Activated CD4-positive, alpha-beta T cell treated with anti-CD3 and anti-CD28 coated beads, Interleukin-2, amount 50 U/mL, for 1 hour (primary cell): ENCODE results near the gene PHF21A.
"Not testable (repeated sequence)": the region's sequence is repeated elsewhere in the genome, so short reads cannot be mapped to it uniquely, and the experiment has no call there.

Experiments
- DNase-seq: peaks from one replicate; pipeline ENCODE4 v3.0.0-alpha.2; 2020

Gene PHF21A

DNA sequence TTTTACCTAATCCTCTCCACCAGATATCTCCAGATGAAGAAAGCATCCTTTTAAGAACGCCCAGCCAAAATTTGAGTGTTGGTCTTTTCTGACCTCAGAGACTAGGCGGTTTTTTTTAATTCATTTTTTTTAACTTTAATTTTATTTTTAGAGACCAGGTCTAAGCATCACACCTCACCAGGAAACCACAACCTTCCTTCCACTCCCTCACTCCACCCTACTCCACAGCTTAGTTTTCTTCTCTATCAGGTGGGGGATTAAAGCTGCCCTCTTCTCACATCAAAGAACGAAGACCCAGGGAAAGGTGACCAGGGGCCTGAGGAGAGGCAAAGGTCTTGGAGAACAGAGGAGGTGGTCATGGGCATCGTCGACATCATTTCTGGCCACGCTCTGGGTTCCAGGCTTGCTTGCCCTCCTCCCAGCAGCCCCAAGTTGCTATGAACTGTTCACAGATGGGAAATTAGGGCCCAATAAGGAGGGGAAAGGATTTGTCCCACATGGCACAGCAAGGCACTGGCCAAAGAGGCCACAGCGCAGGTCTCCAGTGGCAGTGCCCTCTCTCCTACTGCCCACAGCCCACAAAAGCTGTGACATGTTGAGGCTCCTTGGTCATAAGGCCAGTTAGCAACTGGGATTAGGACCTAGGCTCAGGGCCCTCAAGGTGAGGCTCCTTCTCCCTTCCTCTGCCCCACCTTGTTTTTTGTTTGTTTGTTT is 202.1 kb downstream of the PHF21A start:
- no peak for DNase-seq

DNA sequence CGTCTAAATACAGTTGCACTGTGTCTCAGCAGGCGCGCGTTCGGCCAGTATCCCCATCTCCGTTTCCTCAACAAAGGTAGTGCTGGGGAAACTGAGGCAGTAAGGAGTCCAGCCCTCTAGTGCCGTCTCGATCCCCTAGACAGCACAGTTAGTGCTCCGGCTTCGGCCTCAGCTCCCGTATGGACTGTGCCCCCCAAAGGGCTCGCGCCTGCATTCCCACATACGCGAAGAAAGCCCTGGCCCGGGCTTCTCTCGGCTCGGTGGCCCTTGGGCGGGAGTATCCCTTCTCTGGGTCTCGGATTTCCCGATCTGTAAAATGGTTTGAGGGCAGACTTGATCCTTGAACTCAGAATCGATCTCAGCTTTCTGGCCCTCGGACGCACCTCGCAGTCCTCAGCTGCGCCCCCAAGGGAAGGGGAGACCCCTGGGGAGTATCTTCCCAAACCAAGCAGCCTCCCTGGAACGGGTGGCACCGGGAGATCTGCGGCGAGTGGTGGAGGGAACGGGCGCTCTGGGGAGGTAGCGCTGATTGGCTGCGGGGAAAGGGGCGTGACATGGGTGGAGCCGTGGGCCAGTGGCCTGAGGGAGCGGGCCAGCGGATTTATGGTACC is 202.8 kb downstream of the PHF21A start:
- peak; percentile 42 for DNase-seq

DNA sequence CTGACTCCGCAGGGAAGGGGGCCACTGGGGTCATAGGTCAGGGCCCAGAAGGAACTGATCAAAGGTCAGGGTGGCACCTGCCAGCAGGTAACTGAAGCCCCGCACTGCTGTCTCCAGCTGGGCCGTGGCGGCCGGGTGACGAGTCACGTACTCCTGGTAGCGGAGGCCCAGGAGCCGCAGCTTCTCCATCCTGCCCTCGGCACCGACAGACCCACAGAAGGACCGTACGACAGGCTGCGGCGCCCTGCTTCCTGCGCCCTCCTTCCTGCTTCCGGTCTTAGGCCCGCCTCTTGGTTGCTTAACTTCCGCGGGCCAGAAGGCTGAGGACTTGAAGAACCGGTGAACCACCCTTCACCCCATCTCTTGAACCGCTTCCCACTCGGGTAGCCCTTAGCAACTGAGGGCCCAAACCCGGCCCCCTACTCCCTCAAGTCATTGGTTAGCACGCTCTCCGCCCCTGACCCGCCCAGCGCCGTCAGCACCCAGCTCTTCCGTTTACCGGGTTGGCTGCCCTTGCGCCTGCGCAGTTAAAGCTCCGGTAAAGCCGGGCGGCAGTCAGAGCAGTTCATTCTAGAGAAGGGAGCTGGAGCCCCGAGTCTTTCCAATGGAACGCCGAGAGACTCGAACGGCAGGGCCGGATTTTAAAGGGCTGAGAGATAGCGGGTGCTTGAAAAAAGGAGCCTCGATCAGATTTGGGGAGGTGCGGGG is 203.5 kb downstream of the PHF21A start, which contains the start of gene PEX16:
Gene PEX16 (minus strand): TSS at position 255 of the 708 bp plus-strand sequence. CDS start 66 bp downstream, at position 189.
- DNase-seq, result peak; percentile 92

DNA sequence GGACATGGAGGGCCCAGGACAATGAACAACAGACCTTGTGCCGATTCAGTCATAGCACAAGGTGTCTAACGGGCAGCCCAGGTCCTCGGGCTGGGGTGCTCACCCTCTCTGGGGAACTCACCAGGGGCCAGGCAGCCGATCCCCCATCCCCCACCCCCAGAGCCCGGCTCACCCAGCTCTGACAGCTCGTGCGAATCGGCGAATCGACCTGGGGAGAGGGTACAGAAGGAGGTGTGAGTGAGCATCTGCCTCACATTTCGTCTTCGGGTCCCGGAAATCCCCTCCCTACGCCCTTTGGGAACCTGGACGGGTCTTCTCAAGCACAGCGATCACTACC is 204.0 kb downstream of the PHF21A start:
- no peak for DNase-seq

DNA sequence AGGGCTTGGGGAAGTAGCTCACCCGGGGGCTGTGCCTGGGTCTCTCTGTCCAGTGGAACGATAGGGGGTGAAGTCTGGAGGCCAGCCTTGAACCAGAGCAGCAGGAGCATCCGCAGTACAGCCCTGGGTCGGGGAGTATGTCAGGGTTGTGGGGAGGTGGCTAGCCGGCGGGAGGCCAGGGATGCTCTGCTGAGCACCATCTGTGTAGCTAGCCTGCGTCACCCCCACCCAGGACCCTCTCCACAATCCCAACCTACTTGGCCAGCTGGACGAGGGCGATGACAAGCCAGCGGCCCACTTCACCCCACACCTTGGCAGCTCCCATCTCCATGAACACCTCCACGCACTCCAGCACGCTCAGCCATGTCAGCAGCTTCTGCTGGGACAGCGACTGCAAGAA is 205.8 kb downstream of the PHF21A start:
- DNase-seq, result no peak

DNA sequence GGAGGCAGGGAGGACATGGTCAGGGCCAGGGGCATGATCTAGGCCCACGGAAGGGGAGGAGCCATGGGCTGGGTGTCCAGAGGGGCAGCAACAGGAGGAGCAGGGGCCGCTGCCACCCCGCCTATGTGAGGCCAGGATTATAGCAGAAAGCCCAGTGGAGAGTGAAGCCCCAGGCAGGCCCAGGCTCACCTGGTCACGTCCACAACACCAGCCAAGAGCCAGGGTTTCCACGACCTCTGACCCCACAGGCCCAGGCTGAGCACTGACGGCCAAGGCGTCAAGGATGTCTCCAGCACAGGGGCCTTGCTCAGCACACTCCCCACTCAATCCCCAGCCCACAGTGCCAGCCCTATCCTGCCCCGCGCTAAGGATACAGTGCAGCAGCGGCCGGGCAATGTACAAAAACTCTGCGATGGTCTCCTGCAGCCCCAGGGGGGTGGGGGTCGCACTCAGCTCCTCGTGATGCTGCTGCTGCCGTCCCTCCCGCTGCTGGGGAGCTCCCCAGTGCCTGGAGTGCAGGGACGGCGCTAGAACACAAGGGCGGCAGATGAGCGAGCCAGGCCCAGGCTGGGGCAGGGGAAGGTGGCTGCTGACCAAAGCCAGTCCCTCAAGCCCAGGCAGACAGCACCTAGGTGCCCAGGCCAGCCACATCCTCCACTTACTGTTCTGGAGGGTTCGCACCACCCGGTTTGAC is 207.2 kb downstream of the PHF21A start:
- DNase-seq, result no peak

DNA sequence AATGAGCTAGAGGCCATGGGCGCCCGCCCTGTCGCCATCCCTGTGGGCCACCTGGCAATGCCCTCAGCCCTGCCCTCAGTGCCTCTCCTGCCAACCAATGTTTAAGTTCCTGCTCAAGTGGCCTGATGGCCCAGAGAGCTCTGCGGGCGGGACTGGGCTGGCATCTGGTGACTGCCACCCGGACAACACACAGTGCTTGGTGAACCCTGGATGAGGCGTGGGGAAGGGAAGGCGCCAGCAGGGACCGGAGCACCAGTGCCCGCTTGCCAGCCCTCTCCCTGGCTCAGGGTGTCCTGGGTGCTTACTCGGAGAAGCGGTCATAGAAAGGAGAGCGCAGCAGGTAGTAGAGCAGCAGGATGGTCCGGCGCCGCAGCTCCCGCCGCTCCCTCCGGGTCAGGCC is 207.7 kb downstream of the PHF21A start:
- no peak for DNase-seq

DNA sequence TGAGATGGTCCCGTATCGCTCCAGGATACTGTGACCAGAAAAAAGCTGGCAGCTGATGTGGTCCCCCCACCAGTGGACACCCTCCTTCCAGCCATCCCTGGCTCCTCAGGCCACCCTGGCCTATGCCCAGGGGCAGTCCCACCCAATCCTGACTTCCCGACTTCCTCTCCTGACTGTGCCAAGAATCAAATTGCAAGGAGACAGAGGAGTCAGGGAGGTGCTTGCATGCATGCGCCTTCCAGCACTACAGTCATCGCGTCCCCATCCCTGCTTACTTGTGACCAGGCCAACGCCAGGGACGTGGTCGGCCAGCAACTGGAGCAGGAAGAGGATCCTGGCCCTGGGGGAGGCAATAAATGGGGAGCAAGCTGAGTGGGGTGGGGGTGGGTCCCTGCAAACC is 210.6 kb downstream of the PHF21A start:
- no peak for DNase-seq

DNA sequence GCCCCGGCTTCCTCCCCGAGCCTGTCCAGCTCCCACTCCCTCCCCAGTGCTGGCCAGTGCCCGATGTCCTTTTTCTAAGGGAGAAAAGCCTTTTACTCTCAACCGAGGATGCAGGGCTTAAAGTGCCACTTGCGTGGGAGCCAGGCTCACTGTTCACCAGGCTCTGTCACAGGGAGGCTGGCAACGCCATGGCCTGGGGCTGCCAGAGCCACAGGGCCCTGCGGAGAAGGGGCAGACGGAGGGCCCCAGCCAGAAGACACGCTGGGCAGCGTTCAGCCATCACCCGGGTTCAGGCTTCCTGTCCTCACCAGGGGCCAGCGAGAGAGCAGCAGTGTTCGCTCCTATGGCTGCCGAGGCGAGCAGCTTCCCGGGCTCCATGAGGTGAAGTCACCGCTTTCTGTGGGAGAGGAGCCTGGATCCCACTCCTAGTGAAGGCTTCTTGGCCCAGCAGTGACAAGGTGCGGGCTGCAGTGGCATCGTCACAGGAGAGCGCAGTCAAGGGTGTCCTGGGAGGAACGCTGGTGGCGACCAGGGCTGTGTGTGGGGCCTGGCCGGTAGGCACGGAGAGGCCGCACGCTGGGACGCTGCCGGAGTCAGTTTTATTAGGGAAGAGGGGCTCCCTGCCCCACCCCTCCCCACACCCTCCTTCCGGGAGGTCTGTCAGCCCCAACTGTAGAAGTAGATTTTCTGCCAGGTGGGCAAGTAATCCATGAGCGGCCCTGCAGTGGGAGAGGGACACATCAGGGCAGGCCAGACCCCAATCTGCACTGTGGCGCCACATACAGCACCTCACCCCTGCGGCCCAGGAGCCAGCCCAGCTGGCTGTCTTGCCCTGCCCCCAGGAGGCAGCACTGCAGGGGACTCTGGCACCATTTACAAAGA is 211.4 kb downstream of the PHF21A start:
- no peak for DNase-seq

DNA sequence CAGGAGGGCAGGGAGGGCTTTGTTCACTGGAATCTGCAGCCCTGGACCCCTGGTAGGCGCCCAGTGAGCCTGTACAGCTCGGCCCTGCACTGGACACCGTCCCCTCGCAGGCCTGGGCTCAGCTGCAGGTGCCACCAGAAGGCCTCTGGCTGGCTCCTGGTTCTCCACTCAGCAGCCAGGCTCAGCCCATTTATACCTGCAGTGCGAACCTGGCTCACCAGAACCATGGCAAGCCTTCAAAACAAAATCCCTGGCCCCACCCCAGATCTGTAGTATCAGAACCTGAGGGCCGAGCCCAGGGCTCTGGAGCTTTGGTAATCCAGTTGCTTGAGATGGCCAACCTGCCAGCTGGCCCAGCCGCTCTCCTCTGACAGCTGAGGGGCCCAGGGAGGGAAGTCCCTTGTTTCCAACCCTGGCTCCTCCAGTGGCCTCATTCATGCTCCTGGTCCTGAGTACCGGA is 213.3 kb downstream of the PHF21A start:
- no peak for DNase-seq

DNA sequence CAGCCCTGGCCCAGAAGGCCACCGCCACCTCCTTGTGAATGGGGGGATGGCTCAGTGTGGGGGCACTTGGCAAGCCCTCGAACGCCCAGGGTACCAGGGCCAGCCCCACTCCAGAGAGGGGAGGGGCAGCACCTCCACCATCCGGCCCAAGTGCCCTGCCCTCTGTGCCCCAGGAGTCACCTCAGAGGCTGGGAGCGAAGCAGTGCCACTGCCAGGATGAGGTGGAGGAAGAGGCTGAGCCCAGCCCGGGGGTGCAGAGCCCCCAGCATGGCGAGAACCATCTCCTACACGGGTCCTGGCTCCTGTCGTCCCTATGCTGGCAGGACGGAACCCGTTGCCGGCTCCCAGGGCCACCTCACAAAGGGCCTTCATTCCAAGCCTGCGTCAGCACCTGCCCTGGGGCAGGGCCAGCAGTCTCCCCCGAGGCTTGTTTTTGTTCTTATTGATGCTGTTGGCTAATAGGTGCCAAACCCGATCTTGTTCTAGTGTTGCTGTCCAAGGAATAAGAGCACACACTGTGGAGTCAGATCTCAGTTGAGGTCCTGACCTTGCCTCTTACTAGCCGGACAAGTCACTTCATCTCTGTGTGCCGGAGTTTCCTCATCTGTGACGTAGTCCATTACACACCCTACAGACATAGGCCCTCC is 214.2 kb downstream of the PHF21A start, which contains the start of gene FREY1:
Gene FREY1 (minus strand): TSS at position 307 of the 647 bp plus-strand sequence. CDS start 26 bp downstream, at position 281.
- DNase-seq, result no peak

DNA sequence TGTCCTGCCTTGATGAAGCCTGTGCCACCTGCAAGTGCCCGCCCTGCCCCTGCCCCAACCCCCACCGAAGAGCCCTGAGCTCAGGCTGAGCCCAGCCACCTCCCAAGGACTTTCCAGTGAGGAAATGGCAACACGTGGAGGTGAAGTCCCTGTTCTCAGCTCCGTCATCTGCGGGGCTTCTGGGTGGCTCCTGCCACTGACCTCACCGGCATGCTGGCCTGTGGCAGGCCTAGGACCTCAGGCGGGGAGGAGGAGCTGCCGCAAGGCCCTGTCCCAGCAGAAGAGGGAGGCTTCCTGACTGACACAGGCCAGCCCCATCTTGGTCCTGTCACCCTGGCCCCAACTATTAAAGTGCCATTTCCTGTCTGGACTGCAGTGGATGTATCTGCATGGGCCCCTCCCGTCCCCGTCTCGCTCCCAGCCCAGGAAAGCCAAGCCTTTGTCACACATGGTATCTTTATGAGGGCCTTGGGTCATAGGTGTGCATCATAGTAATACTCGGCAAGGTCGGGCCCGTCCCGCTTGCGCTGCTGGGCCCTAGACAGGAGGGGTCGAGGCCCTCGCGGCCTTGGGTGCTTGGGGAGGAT is 215.1 kb downstream of the PHF21A start:
- no peak for DNase-seq

DNA sequence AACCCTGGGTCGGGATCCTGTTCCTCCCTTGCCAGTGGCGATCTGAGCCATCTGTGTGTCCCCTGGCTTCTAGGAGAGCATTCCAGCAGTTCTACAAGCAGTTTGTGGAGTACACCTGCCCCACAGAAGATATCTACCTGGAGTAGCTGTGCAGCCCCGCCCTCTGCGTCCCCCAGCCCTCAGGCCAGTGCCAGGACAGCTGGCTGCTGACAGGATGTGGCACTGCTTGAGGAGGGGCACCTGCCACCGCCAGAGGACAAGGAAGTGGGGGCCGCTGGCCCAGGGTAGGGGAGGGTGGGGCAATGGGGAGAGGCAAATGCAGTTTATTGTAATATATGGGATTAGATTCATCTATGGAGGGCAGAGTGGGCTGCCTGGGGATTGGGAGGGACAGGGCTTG is 215.7 kb downstream of the PHF21A start:
- DNase-seq, result not testable (repeated sequence)

DNA sequence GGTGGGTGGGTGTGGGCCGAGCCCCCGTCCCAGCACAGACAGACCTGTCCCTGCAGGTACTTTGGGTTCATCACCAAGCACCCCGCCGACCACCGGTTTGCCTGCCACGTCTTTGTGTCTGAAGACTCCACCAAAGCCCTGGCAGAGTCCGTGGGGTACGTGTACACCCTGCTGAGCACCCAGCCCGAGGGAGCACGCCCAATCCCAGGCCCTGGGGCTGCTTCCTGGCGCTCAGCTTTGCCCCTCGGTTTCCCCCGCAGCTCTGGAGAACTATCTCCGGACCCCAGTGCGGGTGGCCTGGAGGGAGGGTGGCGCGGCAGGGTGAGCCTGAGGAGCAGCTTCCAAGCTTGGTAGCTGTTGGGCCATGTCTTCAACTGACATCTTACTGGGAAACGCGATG is 216.2 kb downstream of the PHF21A start:
- DNase-seq, result no peak

DNA sequence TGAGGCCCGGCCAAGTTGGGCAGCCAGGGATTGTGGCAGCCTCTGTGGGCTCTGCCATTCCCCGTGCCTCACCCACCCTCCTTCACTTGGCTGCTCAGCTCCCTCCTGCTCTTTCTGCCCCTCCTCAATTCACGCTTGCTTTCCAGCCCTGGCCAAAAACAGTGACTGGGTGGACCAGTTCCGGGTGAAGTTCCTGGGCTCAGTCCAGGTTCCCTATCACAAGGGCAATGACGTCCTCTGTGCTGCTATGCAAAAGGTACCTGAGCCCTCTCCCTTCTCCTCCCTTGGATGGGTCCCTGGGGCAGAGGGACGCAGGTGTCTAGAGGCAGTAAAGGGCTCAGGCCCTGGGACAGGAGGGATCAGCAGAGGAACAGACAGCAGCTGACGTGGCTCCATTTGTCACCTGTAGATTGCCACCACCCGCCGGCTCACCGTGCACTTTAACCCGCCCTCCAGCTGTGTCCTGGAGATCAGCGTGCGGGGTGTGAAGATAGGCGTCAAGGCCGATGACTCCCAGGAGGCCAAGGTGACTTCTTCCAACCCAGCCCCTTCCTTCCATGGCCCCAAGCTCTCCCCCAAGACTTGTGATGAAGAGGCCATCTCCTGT is 216.8 kb downstream of the PHF21A start:
- no peak for DNase-seq

DNA sequence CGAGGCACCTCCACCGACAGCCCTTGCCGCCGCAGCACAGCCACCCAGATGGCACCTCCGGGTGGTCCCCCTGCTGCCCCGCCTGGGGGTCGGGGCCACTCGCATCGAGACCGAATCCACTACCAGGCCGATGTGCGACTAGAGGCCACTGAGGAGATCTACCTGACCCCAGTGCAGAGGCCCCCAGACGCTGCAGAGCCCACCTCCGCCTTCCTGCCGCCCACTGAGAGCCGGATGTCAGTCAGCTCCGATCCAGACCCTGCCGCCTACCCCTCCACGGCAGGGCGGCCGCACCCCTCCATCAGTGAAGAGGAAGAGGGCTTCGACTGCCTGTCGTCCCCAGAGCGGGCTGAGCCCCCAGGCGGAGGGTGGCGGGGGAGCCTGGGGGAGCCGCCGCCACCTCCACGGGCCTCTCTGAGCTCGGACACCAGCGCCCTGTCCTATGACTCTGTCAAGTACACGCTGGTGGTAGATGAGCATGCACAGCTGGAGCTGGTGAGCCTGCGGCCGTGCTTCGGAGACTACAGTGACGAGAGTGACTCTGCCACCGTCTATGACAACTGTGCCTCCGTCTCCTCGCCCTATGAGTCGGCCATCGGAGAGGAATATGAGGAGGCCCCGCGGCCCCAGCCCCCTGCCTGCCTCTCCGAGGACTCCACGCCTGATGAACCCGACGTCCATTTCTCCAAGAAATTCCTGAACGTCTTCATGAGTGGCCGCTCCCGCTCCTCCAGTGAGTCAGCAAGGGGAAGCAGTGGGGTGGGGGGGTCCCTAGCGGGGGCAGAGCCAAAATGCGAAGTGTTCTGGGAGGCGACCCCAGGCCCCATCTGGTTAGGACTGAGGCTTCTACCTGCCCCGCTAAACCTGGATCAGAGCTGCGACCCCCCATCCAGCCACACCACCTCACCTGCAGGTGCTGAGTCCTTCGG is 218.5 kb downstream of the PHF21A start:
- no peak for DNase-seq

DNA sequence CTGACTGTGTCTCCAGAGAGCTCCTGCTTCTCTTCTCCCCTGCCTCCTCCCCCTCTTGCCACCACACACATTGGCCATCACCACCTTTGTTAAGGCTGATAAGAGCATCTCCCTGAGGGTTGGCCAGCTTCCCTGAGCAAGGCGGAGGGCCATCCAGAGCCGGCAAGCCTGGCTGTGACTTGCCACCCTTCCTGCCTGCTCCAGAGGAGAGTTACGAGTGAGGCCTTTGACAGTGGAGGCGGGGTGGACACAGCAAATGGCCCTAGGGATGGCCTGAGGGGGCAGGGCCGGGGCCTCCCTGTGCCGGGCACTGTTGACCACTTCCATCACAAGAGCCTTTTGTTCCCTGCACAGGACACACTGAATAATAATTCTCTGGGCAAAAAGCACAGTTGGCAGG is 219.6 kb downstream of the PHF21A start:
- no peak for DNase-seq

DNA sequence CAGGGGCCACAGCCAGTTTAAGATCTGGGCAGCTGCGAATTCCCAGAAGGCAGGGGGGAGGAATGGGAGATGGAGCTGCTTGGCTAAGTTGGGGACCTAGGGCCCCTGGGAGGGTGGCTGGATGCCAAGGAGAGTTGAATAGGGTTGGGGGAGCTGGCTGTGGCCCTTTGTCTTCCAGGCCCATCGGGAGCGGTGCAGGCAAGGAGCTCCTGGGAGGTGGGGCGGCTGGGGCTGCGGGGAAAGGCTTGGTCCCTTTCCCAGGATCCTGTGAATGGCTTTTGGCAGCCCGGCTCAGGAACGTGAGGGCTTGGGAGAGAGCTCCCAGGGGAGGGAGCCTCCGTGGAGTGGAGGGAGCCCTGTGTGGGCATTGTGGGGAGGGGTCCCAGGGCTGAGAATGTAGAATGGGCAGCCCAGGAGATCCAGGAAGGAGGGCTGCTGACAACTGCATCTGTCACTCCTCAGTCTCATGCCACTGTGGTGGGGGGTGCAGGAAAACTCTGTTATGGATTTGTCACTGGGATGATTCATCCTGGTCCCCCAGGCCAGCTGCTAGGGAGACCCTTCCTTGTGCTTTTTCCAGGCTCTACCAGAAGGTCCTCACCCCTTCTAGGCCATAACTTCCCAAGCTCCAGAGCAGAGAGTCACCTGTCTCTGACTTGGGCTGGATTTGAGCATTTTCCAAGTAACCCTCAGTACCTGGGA is 220.2 kb downstream of the PHF21A start:
- no peak for DNase-seq

DNA sequence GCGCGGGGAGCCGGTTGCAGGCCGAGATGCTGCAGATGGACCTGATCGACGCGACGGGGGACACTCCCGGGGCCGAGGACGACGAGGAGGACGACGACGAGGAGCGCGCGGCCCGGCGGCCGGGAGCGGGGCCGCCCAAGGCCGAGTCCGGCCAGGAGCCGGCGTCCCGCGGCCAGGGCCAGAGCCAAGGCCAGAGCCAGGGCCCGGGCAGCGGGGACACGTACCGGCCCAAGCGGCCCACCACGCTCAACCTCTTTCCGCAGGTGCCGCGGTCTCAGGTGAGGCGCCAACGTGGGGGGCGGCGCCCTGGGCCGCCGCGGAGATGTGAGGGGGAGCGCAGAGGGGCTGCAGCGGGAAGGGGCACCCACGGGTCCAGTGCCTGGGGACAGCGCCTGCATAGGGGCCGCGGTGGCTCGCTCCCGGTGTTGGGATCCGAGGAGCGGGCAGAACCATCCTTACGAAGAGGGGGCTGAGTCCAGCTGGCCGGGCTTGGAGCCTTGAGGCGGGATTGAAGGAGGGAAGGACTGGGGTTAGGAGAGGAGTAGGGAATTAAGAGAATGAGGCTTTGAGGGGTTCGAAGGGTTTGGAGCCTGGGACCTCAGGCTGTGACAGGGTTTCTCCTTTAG is 221.0 kb downstream of the PHF21A start:
- DNase-seq, result not testable (repeated sequence)
